Gastrocnemius medialis (tissue), 4 donors: Measurements from ENCODE around the gene CHRM5.
"Not testable (repeated sequence)": the region's sequence is repeated elsewhere in the genome, so short reads cannot be mapped to it uniquely, and the experiment has no call there.

Experiments used
- POLR2A ChIP-seq, 2 donors: fragments of 450-650 bp; IDR thresholded peaks; one replicate each; pipeline ENCODE4 v1.6.1; 2017; ENCODE audit warnings: antibody characterized with exemption in 2 of 2, mild to moderate bottlenecking in 2 of 2, moderate library complexity in 2 of 2
- TF ChIP-seq, protein P1 (sequence below), 5 experiments: fragments of 450-650 bp in 3 of 5; fragments of 200-600 bp in 2 of 5; sonication (generic) in 2 of 5; IDR thresholded peaks in 4 of 5; conservative IDR thresholded peaks in 1 of 5; 1 replicate in 4 of 5; 2 replicates in 1 of 5; pipeline ENCODE4 v1.5.1; 2016 to 2019; ENCODE audit warnings: antibody characterized with exemption in 5 of 5, mild to moderate bottlenecking in 3 of 5, moderate library complexity in 3 of 5

- TF ChIP-seq, protein P1, sequence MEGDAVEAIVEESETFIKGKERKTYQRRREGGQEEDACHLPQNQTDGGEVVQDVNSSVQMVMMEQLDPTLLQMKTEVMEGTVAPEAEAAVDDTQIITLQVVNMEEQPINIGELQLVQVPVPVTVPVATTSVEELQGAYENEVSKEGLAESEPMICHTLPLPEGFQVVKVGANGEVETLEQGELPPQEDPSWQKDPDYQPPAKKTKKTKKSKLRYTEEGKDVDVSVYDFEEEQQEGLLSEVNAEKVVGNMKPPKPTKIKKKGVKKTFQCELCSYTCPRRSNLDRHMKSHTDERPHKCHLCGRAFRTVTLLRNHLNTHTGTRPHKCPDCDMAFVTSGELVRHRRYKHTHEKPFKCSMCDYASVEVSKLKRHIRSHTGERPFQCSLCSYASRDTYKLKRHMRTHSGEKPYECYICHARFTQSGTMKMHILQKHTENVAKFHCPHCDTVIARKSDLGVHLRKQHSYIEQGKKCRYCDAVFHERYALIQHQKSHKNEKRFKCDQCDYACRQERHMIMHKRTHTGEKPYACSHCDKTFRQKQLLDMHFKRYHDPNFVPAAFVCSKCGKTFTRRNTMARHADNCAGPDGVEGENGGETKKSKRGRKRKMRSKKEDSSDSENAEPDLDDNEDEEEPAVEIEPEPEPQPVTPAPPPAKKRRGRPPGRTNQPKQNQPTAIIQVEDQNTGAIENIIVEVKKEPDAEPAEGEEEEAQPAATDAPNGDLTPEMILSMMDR (IDR thresholded peaks at IDR 0.05 in 4 of 5, conservative IDR thresholded peaks at IDR 0.05 in 1 of 5): not testable (repeated sequence)
- TF ChIP-seq POLR2A (IDR thresholded peaks at IDR 0.05): not testable (repeated sequence)
Observed at GRCh38 chr15:34050385-34050784, 82.1 kb downstream of the CHRM5 start.
